HepG2 (cell line): ENCODE data around the gene KAZN. TPM values are rescaled to one million over a fixed set of nuclear protein-coding genes. Genes with fewer than 3 reads are reported as not detected.

Source experiments
- ARHGAP35 ChIP-seq: sonication (generic); formaldehyde crosslinking; IDR thresholded peaks from 2 replicates; pipeline ENCODE4 v1.9.0; 2022; ENCODE audit warnings: mild to moderate bottlenecking, inconsistent platforms, moderate library complexity, missing genetic modification reagents, borderline replicate concordance
- EHMT2 ChIP-seq: fragments of 200-600 bp; sonication (generic); IDR thresholded peaks from 2 replicates; pipeline ENCODE4 v1.7.0; 2017; ENCODE audit warnings: antibody characterized with exemption, low read depth, low read length, borderline replicate concordance
- GATAD2A ChIP-seq: IDR thresholded peaks from 2 replicates; pipeline ENCODE4 v1.6.1; 2016
- RAD51 ChIP-seq: fragments of 450-650 bp; IDR thresholded peaks from 2 replicates; pipeline ENCODE4 v1.6.1; 2016; ENCODE audit warnings: borderline replicate concordance
- REPIN1 ChIP-seq: sonication (generic); formaldehyde crosslinking; IDR thresholded peaks from 2 replicates; pipeline ENCODE4 v1.8.0; 2022; ENCODE audit warnings: missing genetic modification reagents, low read depth, mild to moderate bottlenecking, borderline replicate concordance
- SALL1 ChIP-seq: sonication (generic); formaldehyde crosslinking; IDR thresholded peaks from 2 replicates; pipeline ENCODE4 v1.8.0; 2022; ENCODE audit warnings: mild to moderate bottlenecking, missing genetic modification reagents
- SNAPC2 ChIP-seq: sonication (generic); formaldehyde crosslinking; IDR thresholded peaks from 2 replicates; pipeline ENCODE4 v1.8.1; 2022; ENCODE audit warnings: mild to moderate bottlenecking, missing genetic modification reagents
- TBL1XR1 ChIP-seq: fragments of 150-350 bp; IDR thresholded peaks from 2 replicates; pipeline ENCODE4 v1.6.1; 2014; ENCODE audit warnings: borderline replicate concordance, low read length; ENCODE audit not compliant: partially characterized antibody
- THAP11 ChIP-seq: IDR thresholded peaks from 2 replicates; pipeline ENCODE4 v1.6.1; 2016; ENCODE audit warnings: missing biosample characterization, missing genetic modification reagents
- XRCC5 ChIP-seq: fragments of 200-400 bp; formaldehyde crosslinking; optimal IDR thresholded peaks from 2 replicates; pipeline ENCODE3; 2017; ENCODE audit warnings: mild to moderate bottlenecking, low read length
- ZNF34 ChIP-seq: sonication (generic); formaldehyde crosslinking; IDR thresholded peaks from 2 replicates; pipeline ENCODE4 v1.4.0; 2020; ENCODE audit warnings: mild to moderate bottlenecking, missing genetic modification reagents, borderline replicate concordance
- ZNF430 ChIP-seq: sonication (generic); formaldehyde crosslinking; IDR thresholded peaks from 2 replicates; pipeline ENCODE4 v1.9.0; 2021; ENCODE audit warnings: mild to moderate bottlenecking, missing genetic modification reagents
- polyA plus RNA-seq, 8 experiments: library from polyadenylated mRNA; depleted of rRNA in 3 of 8; stranded (reverse) in 7 of 8; unstranded in 1 of 8; fragments of >200 nt; fragmentation: Illumina TruSeq in 4 of 8; extraction: Trizol in 4 of 8; gene quantifications; 2 replicates each; pipeline versions ENCODE4 v1.2.1 to v1.2.3, GENCODE V29; 2011 to 2016; ENCODE audit warnings: low read depth in 4 of 8, missing spikeins in 1 of 8, mixed read lengths in 1 of 8; ENCODE audit not compliant: insufficient read depth in 1 of 8
- total RNA-seq, 5 experiments: library from RNA; depleted of rRNA; stranded (reverse); fragments of >200 nt; fragmentation: Illumina TruSeq; extraction: Trizol; gene quantifications; 2 replicates each; pipeline ENCODE4 v1.2.3, GENCODE V29; 2016; ENCODE audit warnings: low read depth in 1 of 5
- TF ChIP-seq, protein P1 (sequence below): sonication (generic); formaldehyde crosslinking; IDR thresholded peaks from 2 replicates; pipeline ENCODE4 v1.5.0; 2020; ENCODE audit warnings: mild to moderate bottlenecking, missing genetic modification reagents
- TF ChIP-seq, protein P2 (sequence below): sonication (generic); formaldehyde crosslinking; IDR thresholded peaks from 2 replicates; pipeline ENCODE4 v1.8.0; 2022; ENCODE audit warnings: missing genetic modification reagents, mild to moderate bottlenecking, inconsistent platforms, borderline replicate concordance
- TF ChIP-seq, protein P3 (sequence below): sonication (generic); formaldehyde crosslinking; IDR thresholded peaks from 2 replicates; pipeline ENCODE4 v1.5.0; 2020; ENCODE audit warnings: mild to moderate bottlenecking, missing genetic modification reagents
- TF ChIP-seq, protein P4 (sequence below): sonication (generic); formaldehyde crosslinking; IDR thresholded peaks from 2 replicates; pipeline ENCODE4 v1.8.1; 2022; ENCODE audit warnings: mild to moderate bottlenecking, missing genetic modification reagents
- TF ChIP-seq, protein P5 (sequence below): sonication (generic); formaldehyde crosslinking; IDR thresholded peaks from 2 replicates; pipeline ENCODE4 v1.4.0; 2020; ENCODE audit warnings: missing genetic modification reagents
- TF ChIP-seq, protein P6 (sequence below): sonication (generic); formaldehyde crosslinking; IDR thresholded peaks from 2 replicates; pipeline ENCODE4 v1.9.0; 2021; ENCODE audit warnings: missing genetic modification reagents, mild to moderate bottlenecking, borderline replicate concordance

KAZN gene
- total and polyA plus RNA-seq, 2 of the 13 experiments (the other 11 are each of a cell fraction or from before 2014, with no cell fraction given) = 10.4 to 13.5 TPM

DNA sequence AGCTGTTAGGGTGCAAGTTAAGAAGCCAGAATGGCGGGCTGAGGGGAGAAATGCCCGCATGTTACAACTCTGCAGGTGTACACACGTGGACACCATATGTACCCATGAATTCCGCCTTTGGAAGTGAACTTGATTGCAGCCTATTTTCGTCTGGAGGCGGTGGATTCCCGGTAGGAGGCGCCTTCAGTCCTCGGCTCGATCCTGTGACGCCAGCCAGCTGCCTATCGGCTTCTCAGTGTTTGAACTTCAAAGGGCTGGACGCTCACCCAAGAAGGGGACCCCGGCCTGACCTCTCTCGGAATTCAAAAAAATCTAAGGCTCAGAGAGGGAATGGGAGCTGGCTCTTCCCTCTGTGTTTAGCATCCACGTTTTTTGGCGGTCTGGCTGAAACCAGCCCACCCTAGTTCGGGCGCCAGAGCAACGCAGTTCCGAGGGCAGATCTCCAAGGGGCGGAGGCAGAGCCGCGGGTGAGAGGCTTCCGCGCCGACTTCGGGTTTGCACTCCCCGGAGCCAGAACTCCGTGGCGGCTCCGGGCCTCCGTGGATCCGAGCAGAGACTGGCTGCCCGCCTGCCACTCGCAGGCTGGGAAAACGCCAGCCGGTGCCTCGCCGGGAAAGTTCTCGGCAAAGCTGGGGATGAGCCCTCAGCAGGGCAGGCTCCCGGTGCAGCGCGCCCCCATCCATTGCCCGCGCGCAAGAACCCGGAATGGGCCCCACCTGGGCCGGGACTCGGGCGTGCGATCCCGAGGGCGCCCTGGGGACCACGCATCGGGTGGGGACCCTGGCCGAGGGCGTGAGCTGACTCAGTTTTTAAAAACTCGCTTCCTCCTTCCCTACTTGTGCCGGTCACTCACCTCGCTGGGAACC is 554.1 kb downstream of the KAZN start (continued):
- TF ChIP-seq, protein P1, sequence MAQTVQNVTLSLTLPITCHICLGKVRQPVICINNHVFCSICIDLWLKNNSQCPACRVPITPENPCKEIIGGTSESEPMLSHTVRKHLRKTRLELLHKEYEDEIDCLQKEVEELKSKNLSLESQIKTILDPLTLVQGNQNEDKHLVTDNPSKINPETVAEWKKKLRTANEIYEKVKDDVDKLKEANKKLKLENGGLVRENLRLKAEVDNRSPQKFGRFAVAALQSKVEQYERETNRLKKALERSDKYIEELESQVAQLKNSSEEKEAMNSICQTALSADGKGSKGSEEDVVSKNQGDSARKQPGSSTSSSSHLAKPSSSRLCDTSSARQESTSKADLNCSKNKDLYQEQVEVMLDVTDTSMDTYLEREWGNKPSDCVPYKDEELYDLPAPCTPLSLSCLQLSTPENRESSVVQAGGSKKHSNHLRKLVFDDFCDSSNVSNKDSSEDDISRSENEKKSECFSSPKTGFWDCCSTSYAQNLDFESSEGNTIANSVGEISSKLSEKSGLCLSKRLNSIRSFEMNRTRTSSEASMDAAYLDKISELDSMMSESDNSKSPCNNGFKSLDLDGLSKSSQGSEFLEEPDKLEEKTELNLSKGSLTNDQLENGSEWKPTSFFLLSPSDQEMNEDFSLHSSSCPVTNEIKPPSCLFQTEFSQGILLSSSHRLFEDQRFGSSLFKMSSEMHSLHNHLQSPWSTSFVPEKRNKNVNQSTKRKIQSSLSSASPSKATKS (CRISPR knock-in tag) = no peak
- TF ChIP-seq, protein P2, sequence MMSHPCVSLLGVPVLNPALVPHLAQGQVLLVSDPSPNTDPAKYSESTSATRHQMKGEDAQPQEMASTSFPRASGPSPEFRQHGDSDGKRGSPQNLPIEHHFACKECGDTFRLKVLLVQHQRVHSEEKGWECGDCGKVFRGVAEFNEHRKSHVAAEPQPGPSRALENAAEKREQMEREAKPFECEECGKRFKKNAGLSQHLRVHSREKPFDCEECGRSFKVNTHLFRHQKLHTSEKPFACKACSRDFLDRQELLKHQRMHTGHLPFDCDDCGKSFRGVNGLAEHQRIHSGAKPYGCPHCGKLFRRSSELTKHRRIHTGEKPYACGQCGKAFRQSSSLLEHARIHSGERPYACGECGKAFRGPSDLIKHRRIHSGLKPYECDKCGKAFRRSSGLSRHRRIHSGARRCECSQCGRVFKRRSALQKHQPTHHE (CRISPR knock-in tag) = no peak
- no peak for TF ChIP-seq RAD51
- no peak for TF ChIP-seq THAP11 (CRISPR knock-in tag)
- TF ChIP-seq ARHGAP35 = no peak
- TF ChIP-seq, protein P3, sequence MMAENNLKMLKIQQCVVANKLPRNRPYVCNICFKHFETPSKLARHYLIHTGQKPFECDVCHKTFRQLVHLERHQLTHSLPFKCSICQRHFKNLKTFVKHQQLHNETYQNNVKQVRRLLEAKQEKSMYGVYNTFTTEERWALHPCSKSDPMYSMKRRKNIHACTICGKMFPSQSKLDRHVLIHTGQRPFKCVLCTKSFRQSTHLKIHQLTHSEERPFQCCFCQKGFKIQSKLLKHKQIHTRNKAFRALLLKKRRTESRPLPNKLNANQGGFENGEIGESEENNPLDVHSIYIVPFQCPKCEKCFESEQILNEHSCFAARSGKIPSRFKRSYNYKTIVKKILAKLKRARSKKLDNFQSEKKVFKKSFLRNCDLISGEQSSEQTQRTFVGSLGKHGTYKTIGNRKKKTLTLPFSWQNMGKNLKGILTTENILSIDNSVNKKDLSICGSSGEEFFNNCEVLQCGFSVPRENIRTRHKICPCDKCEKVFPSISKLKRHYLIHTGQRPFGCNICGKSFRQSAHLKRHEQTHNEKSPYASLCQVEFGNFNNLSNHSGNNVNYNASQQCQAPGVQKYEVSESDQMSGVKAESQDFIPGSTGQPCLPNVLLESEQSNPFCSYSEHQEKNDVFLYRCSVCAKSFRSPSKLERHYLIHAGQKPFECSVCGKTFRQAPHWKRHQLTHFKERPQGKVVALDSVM (CRISPR knock-in tag) = no peak; the same call in 1 of the 2 replicates
- TF ChIP-seq, protein P4, sequence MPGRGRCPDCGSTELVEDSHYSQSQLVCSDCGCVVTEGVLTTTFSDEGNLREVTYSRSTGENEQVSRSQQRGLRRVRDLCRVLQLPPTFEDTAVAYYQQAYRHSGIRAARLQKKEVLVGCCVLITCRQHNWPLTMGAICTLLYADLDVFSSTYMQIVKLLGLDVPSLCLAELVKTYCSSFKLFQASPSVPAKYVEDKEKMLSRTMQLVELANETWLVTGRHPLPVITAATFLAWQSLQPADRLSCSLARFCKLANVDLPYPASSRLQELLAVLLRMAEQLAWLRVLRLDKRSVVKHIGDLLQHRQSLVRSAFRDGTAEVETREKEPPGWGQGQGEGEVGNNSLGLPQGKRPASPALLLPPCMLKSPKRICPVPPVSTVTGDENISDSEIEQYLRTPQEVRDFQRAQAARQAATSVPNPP (CRISPR knock-in tag) = no peak
- TF ChIP-seq, protein P5, sequence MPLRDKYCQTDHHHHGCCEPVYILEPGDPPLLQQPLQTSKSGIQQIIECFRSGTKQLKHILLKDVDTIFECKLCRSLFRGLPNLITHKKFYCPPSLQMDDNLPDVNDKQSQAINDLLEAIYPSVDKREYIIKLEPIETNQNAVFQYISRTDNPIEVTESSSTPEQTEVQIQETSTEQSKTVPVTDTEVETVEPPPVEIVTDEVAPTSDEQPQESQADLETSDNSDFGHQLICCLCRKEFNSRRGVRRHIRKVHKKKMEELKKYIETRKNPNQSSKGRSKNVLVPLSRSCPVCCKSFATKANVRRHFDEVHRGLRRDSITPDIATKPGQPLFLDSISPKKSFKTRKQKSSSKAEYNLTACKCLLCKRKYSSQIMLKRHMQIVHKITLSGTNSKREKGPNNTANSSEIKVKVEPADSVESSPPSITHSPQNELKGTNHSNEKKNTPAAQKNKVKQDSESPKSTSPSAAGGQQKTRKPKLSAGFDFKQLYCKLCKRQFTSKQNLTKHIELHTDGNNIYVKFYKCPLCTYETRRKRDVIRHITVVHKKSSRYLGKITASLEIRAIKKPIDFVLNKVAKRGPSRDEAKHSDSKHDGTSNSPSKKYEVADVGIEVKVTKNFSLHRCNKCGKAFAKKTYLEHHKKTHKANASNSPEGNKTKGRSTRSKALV (CRISPR knock-in tag) = peak; percentile 77
- peak; percentile 60 for TF ChIP-seq SALL1 (CRISPR knock-in tag)
- TF ChIP-seq EHMT2 = no peak
- TF ChIP-seq REPIN1 (CRISPR knock-in tag) = no peak
- TF ChIP-seq ZNF34 = no peak
- TF ChIP-seq ZNF430 (CRISPR knock-in tag) = no peak
- TF ChIP-seq, protein P6, sequence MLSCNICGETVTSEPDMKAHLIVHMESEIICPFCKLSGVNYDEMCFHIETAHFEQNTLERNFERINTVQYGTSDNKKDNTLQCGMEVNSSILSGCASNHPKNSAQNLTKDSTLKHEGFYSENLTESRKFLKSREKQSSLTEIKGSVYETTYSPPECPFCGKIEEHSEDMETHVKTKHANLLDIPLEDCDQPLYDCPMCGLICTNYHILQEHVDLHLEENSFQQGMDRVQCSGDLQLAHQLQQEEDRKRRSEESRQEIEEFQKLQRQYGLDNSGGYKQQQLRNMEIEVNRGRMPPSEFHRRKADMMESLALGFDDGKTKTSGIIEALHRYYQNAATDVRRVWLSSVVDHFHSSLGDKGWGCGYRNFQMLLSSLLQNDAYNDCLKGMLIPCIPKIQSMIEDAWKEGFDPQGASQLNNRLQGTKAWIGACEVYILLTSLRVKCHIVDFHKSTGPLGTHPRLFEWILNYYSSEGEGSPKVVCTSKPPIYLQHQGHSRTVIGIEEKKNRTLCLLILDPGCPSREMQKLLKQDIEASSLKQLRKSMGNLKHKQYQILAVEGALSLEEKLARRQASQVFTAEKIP (CRISPR knock-in tag) = no peak
- no peak for TF ChIP-seq SNAPC2 (CRISPR knock-in tag)
- TF ChIP-seq XRCC5 = peak; percentile 33
- TF ChIP-seq TBL1XR1 = peak; percentile 96
- peak; percentile 66 for TF ChIP-seq GATAD2A (CRISPR knock-in tag)
